Esophagus squamous epithelium (tissue), 4 donors: Measurements from ENCODE around the gene FRMD5.

ENCODE experiments used
- CTCF ChIP-seq, 6 experiments: fragments of 450-650 bp in 4 of 6; fragments of 200-600 bp in 2 of 6; sonication (generic) in 2 of 6; IDR thresholded peaks; one replicate each; pipeline ENCODE4 v1.5.1; 2016 to 2019; ENCODE audit warnings: antibody characterized with exemption in 6 of 6, mild to moderate bottlenecking in 4 of 6, moderate library complexity in 4 of 6
- POLR2A ChIP-seq, 4 donors: fragments of 450-650 bp; IDR thresholded peaks; one replicate each; pipeline ENCODE4 v1.6.1; 2017; ENCODE audit warnings: antibody characterized with exemption in 4 of 4, mild to moderate bottlenecking in 4 of 4, moderate library complexity in 3 of 4

GRCh38 chr15:43931119-43931518 lies 264.0 kb downstream of the FRMD5 start:
- TF ChIP-seq CTCF (IDR thresholded peaks at IDR 0.05), result no peak
- no peak for TF ChIP-seq POLR2A (IDR thresholded peaks at IDR 0.05)
